Lower leg skin (tissue), 3 donors: Measurements from ENCODE around the gene EGFL8.

ENCODE experiments used
- CTCF ChIP-seq, 3 donors: fragments of 450-650 bp; IDR thresholded peaks; one replicate each; pipeline ENCODE4 v1.5.1; 2016; ENCODE audit warnings: antibody characterized with exemption in 3 of 3, mild to moderate bottlenecking in 3 of 3, moderate library complexity in 2 of 3
- POLR2A ChIP-seq, 2 donors: fragments of 450-650 bp; IDR thresholded peaks; one replicate each; pipeline ENCODE4 v1.6.1; 2016 to 2017; ENCODE audit warnings: antibody characterized with exemption in 2 of 2, mild to moderate bottlenecking in 1 of 2, moderate library complexity in 1 of 2

GRCh38 chr6:32194388-32194787, 30.0 kb downstream of the EGFL8 start:
- TF ChIP-seq CTCF (IDR thresholded peaks at IDR 0.05): no peak
- TF ChIP-seq POLR2A (IDR thresholded peaks at IDR 0.05): no peak
